ENCODE data around the gene RYR1. TPM values are rescaled to one million over a fixed set of nuclear protein-coding genes. Genes with fewer than 3 reads are reported as not detected.

RYR1 gene
- total and polyA plus RNA-seq, 10 of the 15 experiments (the other 5 are each of a cell fraction or from before 2014, with no cell fraction given): under 0.01 to 0.32 (median 0.07) TPM; not detected in 1

DNA sequence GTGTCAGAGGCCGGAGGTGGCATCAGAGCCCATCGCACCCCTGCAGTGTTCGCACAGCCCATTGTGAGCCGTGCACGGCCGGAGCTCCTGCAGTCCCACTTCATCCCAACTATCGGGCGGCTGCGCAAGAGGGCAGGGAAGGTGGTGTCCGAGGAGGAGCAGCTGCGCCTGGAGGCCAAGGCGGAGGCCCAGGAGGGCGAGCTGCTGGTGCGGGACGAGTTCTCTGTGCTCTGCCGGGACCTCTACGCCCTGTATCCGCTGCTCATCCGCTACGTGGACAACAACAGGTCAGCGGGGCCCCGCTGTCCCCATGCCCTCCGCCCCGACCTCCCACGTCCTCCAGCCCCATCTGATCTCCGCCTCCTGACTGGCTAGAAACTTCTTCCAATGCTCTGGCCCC, 85.7 kb downstream of the RYR1 start:
- intact Hi-C loops (cut with micrococcal nuclease; ENCODE audit: unreplicated experiment): loop anchor here (10.0 kb wide), 1 partner anchor 216 kb away; no protein-coding TSS in a partner anchor
- Histone ChIP-seq H3K79me2 (ENCODE audit: control insufficient read depth, insufficient read depth, low read length) (no peaks in the 10 kb centered on the region), H3K4me3 (no peak overlapping the region), H3K27ac (ENCODE audit: control insufficient read depth, insufficient read depth) (no peak overlapping the region), H4K20me1 (ENCODE audit: control insufficient read depth, insufficient read depth) (no peaks in the 10 kb centered on the region), H2AFZ (ENCODE audit: control insufficient read depth, low read depth, low read length) (no peak overlapping the region), H3K36me3 (ENCODE audit: control insufficient read depth in 2 of 2, insufficient read depth in 2 of 2, low read length in 1 of 2) (no peaks in the 10 kb centered on the region), H3K9ac (ENCODE audit: control insufficient read depth, insufficient read depth, low read length) (no peak overlapping the region), H3K9me3 (replicated peaks; ENCODE audit: control insufficient read depth, insufficient read depth, low read length) (no peaks in the 10 kb centered on the region), H3K4me2 (ENCODE audit: control insufficient read depth, insufficient read depth) (no peak overlapping the region), H3K4me1 (ENCODE audit: control insufficient read depth, insufficient read depth, low read length) (peaks cover 6% of the 10 kb centered on the region; the same call in 1 of the 2 replicates), H3K27me3 (replicated peaks in 1 of 2; ENCODE audit: control insufficient read depth in 2 of 2, insufficient read depth in 2 of 2, low read length in 1 of 2) (no peaks in the 10 kb centered on the region)
- TF ChIP-seq SPI1 (IDR thresholded peaks at IDR 0.05; ENCODE audit: borderline replicate concordance, insufficient read depth, low read depth, low read length) (no peak), RB1 (IDR thresholded peaks at IDR 0.05; ENCODE audit: borderline replicate concordance) (no peak), ZNF217 (IDR thresholded peaks at IDR 0.05) (no peak), SUZ12 (IDR thresholded peaks at IDR 0.05; ENCODE audit: unreplicated experiment) (no peak), NFYA (IDR thresholded peaks at IDR 0.05; ENCODE audit: borderline replicate concordance, low read depth, low read length) (no peak), NR2F1 (conservative IDR thresholded peaks at IDR 0.05) (no peak), FOXM1 (IDR thresholded peaks at IDR 0.05; ENCODE audit: low read depth, low read length) (no peak)
- TF ChIP-seq, protein P1, sequence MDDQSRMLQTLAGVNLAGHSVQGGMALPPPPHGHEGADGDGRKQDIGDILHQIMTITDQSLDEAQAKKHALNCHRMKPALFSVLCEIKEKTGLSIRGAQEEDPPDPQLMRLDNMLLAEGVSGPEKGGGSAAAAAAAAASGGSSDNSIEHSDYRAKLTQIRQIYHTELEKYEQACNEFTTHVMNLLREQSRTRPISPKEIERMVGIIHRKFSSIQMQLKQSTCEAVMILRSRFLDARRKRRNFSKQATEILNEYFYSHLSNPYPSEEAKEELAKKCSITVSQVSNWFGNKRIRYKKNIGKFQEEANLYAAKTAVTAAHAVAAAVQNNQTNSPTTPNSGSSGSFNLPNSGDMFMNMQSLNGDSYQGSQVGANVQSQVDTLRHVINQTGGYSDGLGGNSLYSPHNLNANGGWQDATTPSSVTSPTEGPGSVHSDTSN (IDR thresholded peaks at IDR 0.05; ENCODE audit: insufficient replicate concordance, low read depth, low read length): no peak
- TF ChIP-seq, protein P2, sequence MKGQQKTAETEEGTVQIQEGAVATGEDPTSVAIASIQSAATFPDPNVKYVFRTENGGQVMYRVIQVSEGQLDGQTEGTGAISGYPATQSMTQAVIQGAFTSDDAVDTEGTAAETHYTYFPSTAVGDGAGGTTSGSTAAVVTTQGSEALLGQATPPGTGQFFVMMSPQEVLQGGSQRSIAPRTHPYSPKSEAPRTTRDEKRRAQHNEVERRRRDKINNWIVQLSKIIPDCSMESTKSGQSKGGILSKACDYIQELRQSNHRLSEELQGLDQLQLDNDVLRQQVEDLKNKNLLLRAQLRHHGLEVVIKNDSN (IDR thresholded peaks at IDR 0.05; ENCODE audit: borderline replicate concordance, extremely low read length, insufficient read depth, low read depth, low read length): no peak
- in situ Hi-C loops (cut with MboI): no loop called here
- no TSS peak for BruUV-seq (replicated peaks)
- WGBS (ENCODE audit: insufficient coverage, insufficient replicate concordance, low lambda C conversion rate, missing lambda C conversion rate): 68% methylated on average over 18 of the region's 26 CpGs
- ChIA-PET SMC1A (ENCODE audit: uncharacterized antibody, unreplicated experiment) (no interaction called here), CTCF (no interaction called here), POLR2A (interaction anchor here (1.0 kb wide), 1 partner anchor 14 kb away, joined by 3 read pairs; no protein-coding TSS in a partner anchor), RAD21 (ENCODE audit: unreplicated experiment) (no interaction called here)
- ATAC-seq (no peak), FAIRE-seq (no peak), DNase-seq (ENCODE audit: low read depth, low spot score) (no peak)
